NCI-H187 treated with DMSO at 0.1 percent for 48 hours (cell line): ENCODE results near the gene TSR2.

Experiments
- DNase-seq: peaks from one replicate; lab custom pipeline; 2025; lab: John Stamatoyannopoulos, UW

Gene TSR2

GRCh38 chrX:54439960-54440871, at the start of gene TSR2:
TSR2 (plus strand) TSS chrX:54440404; CDS start chrX:54440422, 18 bp downstream.
- DNase-seq = peak; percentile 44

GRCh38 chrX:54397113-54397512, 43.1 kb upstream of the TSR2 start:
- no peak for DNase-seq

- no peak for DNase-seq
These were observed 32.9 kb upstream of the TSR2 start for GRCh38 chrX:54407266-54407665.

GRCh38 chrX:54411732-54412131, 28.5 kb upstream of the TSR2 start:
- DNase-seq = no peak

GRCh38 chrX:54413753-54414152, 26.5 kb upstream of the TSR2 start:
- no peak for DNase-seq

GRCh38 chrX:54415534-54416350, 24.5 kb upstream of the TSR2 start:
- DNase-seq = no peak

- DNase-seq = no peak
These were observed 23.2 kb upstream of the TSR2 start for GRCh38 chrX:54416965-54417364.

GRCh38 chrX:54419559-54420302, 20.5 kb upstream of the TSR2 start:
- DNase-seq = no peak

GRCh38 chrX:54422168-54422567, 18.0 kb upstream of the TSR2 start:
- DNase-seq = no peak

GRCh38 chrX:54423161-54423888, 16.9 kb upstream of the TSR2 start:
- no peak for DNase-seq

GRCh38 chrX:54427837-54428424, 12.3 kb upstream of the TSR2 start:
- DNase-seq = no peak

GRCh38 chrX:54430519-54430918, 9.7 kb upstream of the TSR2 start:
- DNase-seq = no peak

- no peak for DNase-seq
These were observed 5.1 kb upstream of the TSR2 start for GRCh38 chrX:54435121-54435520.

- no peak for DNase-seq
These were observed 2.6 kb downstream of the TSR2 start for GRCh38 chrX:54442790-54443189.

GRCh38 chrX:54444752-54445151, 4.5 kb downstream of the TSR2 start:
- no peak for DNase-seq

- DNase-seq = no peak
These were observed 5.9 kb downstream of the TSR2 start for GRCh38 chrX:54446084-54446483.

- DNase-seq = no peak
These were observed 7.3 kb downstream of the TSR2 start for GRCh38 chrX:54447461-54447860.

- no peak for DNase-seq
These were observed 9.7 kb downstream of the TSR2 start for GRCh38 chrX:54449929-54450328.

- no peak for DNase-seq
These were observed 12.7 kb downstream of the TSR2 start for GRCh38 chrX:54452920-54453319.

GRCh38 chrX:54470054-54470760, 30.0 kb downstream of the TSR2 start:
- DNase-seq = no peak
